H9 (cell line): ENCODE results near the gene NARF. TPM values are rescaled to one million over a fixed set of nuclear protein-coding genes. Genes with fewer than 3 reads are reported as not detected.
A peak's percentile ranks its signal among the peaks of the same experiment; 100 is the strongest.

Experiments
- DNase-seq: peaks from one replicate; pipeline ENCODE4 v3.0.0-alpha.2; 2017
- H2AFZ ChIP-seq: one replicate; pipeline ENCODE4 v1.6.1; 2013; ENCODE audit warnings: mild to moderate bottlenecking, low read length, control low read depth, moderate library complexity
- H2AK5ac ChIP-seq: 2 replicates; pipeline ENCODE4 v1.6.1; 2013; ENCODE audit warnings: low read length, control low read depth, mixed read lengths; ENCODE audit not compliant: insufficient read length
- H2BK120ac ChIP-seq: one replicate; pipeline ENCODE4 v1.6.1; 2013; ENCODE audit warnings: low read depth, mild to moderate bottlenecking, low read length, control low read depth, inconsistent platforms; ENCODE audit not compliant: poor library complexity, severe bottlenecking
- H2BK12ac ChIP-seq: 2 replicates; pipeline ENCODE4 v1.6.1; 2013; ENCODE audit warnings: low read length, control low read depth, mixed read lengths, low read depth; ENCODE audit not compliant: insufficient read length
- H2BK15ac ChIP-seq: 2 replicates; pipeline ENCODE4 v1.6.1; 2013; ENCODE audit warnings: low read depth, low read length, control low read depth
- H2BK20ac ChIP-seq: one replicate; pipeline ENCODE4 v1.6.1; 2013; ENCODE audit warnings: low read depth, mild to moderate bottlenecking, low read length, control low read depth, inconsistent platforms; ENCODE audit not compliant: poor library complexity, severe bottlenecking
- H2BK5ac ChIP-seq: 2 replicates; pipeline ENCODE4 v1.6.1; 2013; ENCODE audit warnings: low read length, control low read depth, mixed read lengths; ENCODE audit not compliant: insufficient read length
- H3K14ac ChIP-seq: 2 replicates; pipeline ENCODE4 v1.6.1; 2013; ENCODE audit warnings: low read length, control low read depth; ENCODE audit not compliant: insufficient read depth
- H3K18ac ChIP-seq: 2 replicates; pipeline ENCODE4 v1.6.1; 2013; ENCODE audit warnings: low read depth, mild to moderate bottlenecking, mixed read lengths, low read length, control low read depth; ENCODE audit not compliant: insufficient read length
- H3K23ac ChIP-seq: 2 replicates; pipeline ENCODE4 v1.6.1; 2013; ENCODE audit warnings: low read length, control low read depth, mixed read lengths, low read depth; ENCODE audit not compliant: insufficient read length
- H3K23me2 ChIP-seq: 2 replicates; pipeline ENCODE4 v1.6.1; 2013; ENCODE audit warnings: low read depth, mild to moderate bottlenecking, mixed read lengths, low read length, control low read depth; ENCODE audit not compliant: insufficient read length, poor library complexity, severe bottlenecking
- H3K27ac ChIP-seq: 2 replicates; pipeline ENCODE4 v1.5.1; 2013; ENCODE audit warnings: low read length, control low read depth, mixed read lengths, low read depth; ENCODE audit not compliant: insufficient read length
- H3K27me3 ChIP-seq: 2 replicates; pipeline ENCODE4 v1.6.1; 2013; ENCODE audit warnings: low read length, control low read depth, inconsistent platforms; ENCODE audit not compliant: insufficient read depth
- H3K4ac ChIP-seq: 2 replicates; pipeline ENCODE4 v1.6.1; 2013; ENCODE audit warnings: low read depth, mild to moderate bottlenecking, control low read depth, inconsistent platforms, low read length, moderate library complexity
- H3K4me1 ChIP-seq: 2 replicates; pipeline ENCODE4 v1.6.1; 2013; ENCODE audit warnings: low read length, control low read depth, inconsistent platforms; ENCODE audit not compliant: insufficient read depth
- H3K4me2 ChIP-seq: 2 replicates; pipeline ENCODE4 v1.6.1; 2013; ENCODE audit warnings: low read length, control low read depth, mixed read lengths; ENCODE audit not compliant: insufficient read length, insufficient read depth
- H3K56ac ChIP-seq: 2 replicates; pipeline ENCODE4 v1.6.1; 2013; ENCODE audit warnings: low read depth, mild to moderate bottlenecking, mixed read lengths, low read length, control low read depth; ENCODE audit not compliant: insufficient read length
- H3K79me1 ChIP-seq: 2 replicates; pipeline ENCODE4 v1.6.1; 2013; ENCODE audit warnings: low read depth, mild to moderate bottlenecking, moderate library complexity, low read length, control low read depth, inconsistent platforms; ENCODE audit not compliant: insufficient read depth, poor library complexity, severe bottlenecking
- H3K79me2 ChIP-seq: 2 replicates; pipeline ENCODE4 v1.6.1; 2013; ENCODE audit warnings: low read length, control low read depth, inconsistent platforms; ENCODE audit not compliant: insufficient read depth
- H3K9ac ChIP-seq: 2 replicates; pipeline ENCODE4 v1.6.1; 2013; ENCODE audit warnings: low read length, control low read depth, mixed read lengths; ENCODE audit not compliant: insufficient read length; ENCODE audit errors: extremely low read depth
- H3K9me3 ChIP-seq: one replicate; pipeline ENCODE4 v1.6.1; 2013; ENCODE audit warnings: low read depth, low read length, inconsistent platforms; ENCODE audit not compliant: control insufficient read depth
- H3T11ph ChIP-seq: one replicate; pipeline ENCODE4 v1.6.1; 2013; ENCODE audit warnings: mild to moderate bottlenecking, low read length, control low read depth, inconsistent platforms
- H4K20me1 ChIP-seq: one replicate; pipeline ENCODE4 v1.6.1; 2013; ENCODE audit not compliant: control insufficient read depth, insufficient read length, insufficient read depth
- H4K5ac ChIP-seq: 2 replicates; pipeline ENCODE4 v1.6.1; 2013; ENCODE audit warnings: low read depth, mild to moderate bottlenecking, mixed read lengths, low read length, control low read depth; ENCODE audit not compliant: insufficient read length
- H4K8ac ChIP-seq: replicated peaks from 2 replicates; pipeline ENCODE4 v1.6.1; 2013; ENCODE audit warnings: low read length, control low read depth, mixed read lengths, low read depth; ENCODE audit not compliant: insufficient read length
- H4K91ac ChIP-seq: 2 replicates; pipeline ENCODE4 v1.6.1; 2013; ENCODE audit warnings: low read depth, mild to moderate bottlenecking, moderate library complexity, mixed read lengths, low read length, control low read depth; ENCODE audit not compliant: insufficient read length
- H3K27ac Mint-ChIP-seq, 3 experiments: 2 replicates in 2 of 3; 3 replicates in 1 of 3; pipeline ENCODE4 v1.8.0; 2020 to 2021; ENCODE audit warnings: mixed read lengths in 3 of 3, mild to moderate bottlenecking in 1 of 3, moderate library complexity in 1 of 3
- H3K27me3 Mint-ChIP-seq: 2 replicates; pipeline ENCODE4 v1.8.0; 2021; ENCODE audit warnings: low read depth, mild to moderate bottlenecking, moderate library complexity, mixed read lengths
- H3K36me3 Mint-ChIP-seq, 3 experiments: 2 replicates in 2 of 3; 3 replicates in 1 of 3; pipeline ENCODE4 v1.8.0; 2020 to 2021; ENCODE audit warnings: low read depth in 3 of 3, mixed read lengths in 3 of 3; ENCODE audit not compliant: insufficient read depth in 1 of 3
- H3K4me1 Mint-ChIP-seq, 2 experiments: 2 replicates each; pipeline ENCODE4 v1.8.0; 2020; ENCODE audit warnings: mixed read lengths in 2 of 2
- H3K4me3 Mint-ChIP-seq, 2 experiments: 2 replicates in 1 of 2; 3 replicates in 1 of 2; pipeline ENCODE4 v1.8.0; 2020 to 2021; ENCODE audit warnings: mild to moderate bottlenecking in 2 of 2, mixed read lengths in 2 of 2, moderate library complexity in 1 of 2
- H3K9me3 Mint-ChIP-seq, 2 experiments: 2 replicates in 1 of 2; 3 replicates in 1 of 2; pipeline ENCODE4 v1.8.0; 2020; ENCODE audit warnings: mild to moderate bottlenecking in 2 of 2, mixed read lengths in 2 of 2, moderate library complexity in 1 of 2
- WGBS: extraction: QIAGEN DNeasy Blood & Tissue Kit; methylation state at CpG from one replicate; pipeline ENCODE4 v1.1.7; 2013; ENCODE audit warnings: missing lambda C conversion rate, low lambda C conversion rate, mixed read lengths; ENCODE audit not compliant: insufficient read length; ENCODE audit errors: extremely low coverage; 5-methylcytosine and 5-hydroxymethylcytosine counted together
- total RNA-seq: library from RNA; stranded (reverse); gene quantifications from 2 replicates; pipeline ENCODE4 v1.2.1, GENCODE V29; 2021
- TF ChIP-seq, protein P1 (sequence below): fragments of 200-600 bp; sonication (generic); conservative IDR thresholded peaks from 3 replicates; pipeline ENCODE4 v1.8.0; 2021; ENCODE audit warnings: antibody characterized with exemption, mild to moderate bottlenecking

Gene NARF
- total RNA-seq, 1 experiment from 2014 or later, result 124 TPM

DNA sequence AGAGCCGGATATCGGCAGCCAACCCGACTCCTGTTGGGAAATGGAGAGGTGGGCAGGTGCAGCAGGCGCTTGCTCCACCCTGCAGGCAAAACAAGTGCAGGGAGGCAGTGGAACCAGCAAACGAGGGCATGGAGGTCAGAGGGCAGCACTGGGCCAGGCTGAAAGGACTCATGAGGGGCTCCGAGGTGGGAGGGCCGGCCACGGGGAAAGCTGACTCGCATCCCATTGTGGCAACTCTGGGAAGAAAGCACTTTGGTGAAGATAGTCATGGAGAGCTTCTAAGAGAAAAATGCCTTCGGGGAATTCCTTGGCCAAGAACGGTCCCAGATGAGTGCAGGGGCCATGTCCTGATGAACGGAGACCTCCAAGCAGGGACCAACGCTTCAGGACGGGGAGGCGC lies 12.4 kb upstream of the NARF start:
- no peak overlapping the region for H3K4me2 ChIP-seq
- no peaks in the 10 kb centered on the region for H3K9me3 ChIP-seq
- H3K79me1 ChIP-seq, result no peaks in the 10 kb centered on the region
- H3K27me3 Mint-ChIP-seq, result no peaks in the 10 kb centered on the region
- DNase-seq, result no peak
- peak overlapping the region in 2 of 3 experiments; percentile 52 to 76; a peak in 2 of 7 replicates for H3K27ac Mint-ChIP-seq
- no peak overlapping the region for H2BK20ac ChIP-seq
- no peaks in the 10 kb centered on the region for H4K20me1 ChIP-seq
- H3K79me2 ChIP-seq, result no peaks in the 10 kb centered on the region
- H2BK120ac ChIP-seq, result no peak overlapping the region
- H3K4me3 Mint-ChIP-seq, result no peak overlapping the region
- no peak overlapping the region for H2AK5ac ChIP-seq
- H3K4me1 Mint-ChIP-seq, result peaks cover 5 to 22% of the 10 kb centered on the region in 2 experiments
- no peak overlapping the region for H4K5ac ChIP-seq
- H3K23ac ChIP-seq, result no peak overlapping the region
- no peak overlapping the region for H2BK15ac ChIP-seq
- no peak overlapping the region for H4K8ac ChIP-seq
- no peak overlapping the region for H3K18ac ChIP-seq
- no peak overlapping the region for H3T11ph ChIP-seq
- no peaks in the 10 kb centered on the region; the same call in 1 of the 2 replicates for H3K4me1 ChIP-seq
- TF ChIP-seq, protein P1, sequence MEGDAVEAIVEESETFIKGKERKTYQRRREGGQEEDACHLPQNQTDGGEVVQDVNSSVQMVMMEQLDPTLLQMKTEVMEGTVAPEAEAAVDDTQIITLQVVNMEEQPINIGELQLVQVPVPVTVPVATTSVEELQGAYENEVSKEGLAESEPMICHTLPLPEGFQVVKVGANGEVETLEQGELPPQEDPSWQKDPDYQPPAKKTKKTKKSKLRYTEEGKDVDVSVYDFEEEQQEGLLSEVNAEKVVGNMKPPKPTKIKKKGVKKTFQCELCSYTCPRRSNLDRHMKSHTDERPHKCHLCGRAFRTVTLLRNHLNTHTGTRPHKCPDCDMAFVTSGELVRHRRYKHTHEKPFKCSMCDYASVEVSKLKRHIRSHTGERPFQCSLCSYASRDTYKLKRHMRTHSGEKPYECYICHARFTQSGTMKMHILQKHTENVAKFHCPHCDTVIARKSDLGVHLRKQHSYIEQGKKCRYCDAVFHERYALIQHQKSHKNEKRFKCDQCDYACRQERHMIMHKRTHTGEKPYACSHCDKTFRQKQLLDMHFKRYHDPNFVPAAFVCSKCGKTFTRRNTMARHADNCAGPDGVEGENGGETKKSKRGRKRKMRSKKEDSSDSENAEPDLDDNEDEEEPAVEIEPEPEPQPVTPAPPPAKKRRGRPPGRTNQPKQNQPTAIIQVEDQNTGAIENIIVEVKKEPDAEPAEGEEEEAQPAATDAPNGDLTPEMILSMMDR, result no peak
- H3K14ac ChIP-seq, result no peak overlapping the region
- no peak overlapping the region for H3K56ac ChIP-seq
- no peak overlapping the region for H2BK12ac ChIP-seq
- no peak overlapping the region for H2AFZ ChIP-seq
- H3K27me3 ChIP-seq, result no peaks in the 10 kb centered on the region
- H3K4ac ChIP-seq, result no peak overlapping the region
- no CpG with 5 or more reads among the region's 15 CpGs for WGBS
- H4K91ac ChIP-seq, result no peak overlapping the region
- H3K36me3 Mint-ChIP-seq, result peaks cover 6 to 26% (median 23%) of the 10 kb centered on the region in 3 experiments
- no peak overlapping the region for H2BK5ac ChIP-seq
- no peak overlapping the region for H3K27ac ChIP-seq
- no peaks in the 10 kb centered on the region for H3K23me2 ChIP-seq
- no peak overlapping the region for H3K9ac ChIP-seq
- H3K9me3 Mint-ChIP-seq, result no peaks in the 10 kb centered on the region; a peak in 1 of 5 replicates
